Measurements from ENCODE around the gene GALNT10. TPM values are rescaled to one million over a fixed set of nuclear protein-coding genes. Genes with fewer than 3 reads are reported as not detected.
A peak's percentile ranks its signal among the peaks of the same experiment; 100 is the strongest.

The GALNT10 gene
- total RNA-seq, 1 donor from 2014 or later: 10.4 TPM

- H3K9me3 ChIP-seq (ENCODE audit: control insufficient read depth in 3 of 3, low read length in 3 of 3): no peaks in the 10 kb centered on the region
- peak within 1 kb of the TSS; percentile 88 to 93 (median 90) for H3K9ac ChIP-seq (ENCODE audit: low read depth in 1 of 3, low read length in 3 of 3)
- peaks cover 0 to 14% (median 10%) of the 10 kb centered on the region in 3 donors for H3K36me3 ChIP-seq (ENCODE audit: control insufficient read depth in 3 of 3, insufficient read depth in 3 of 3, low read length in 3 of 3)
- no peaks in the 10 kb centered on the region for H3K27me3 ChIP-seq (ENCODE audit: control insufficient read depth in 3 of 3, insufficient read depth in 3 of 3, low read length in 3 of 3)
- H3K27ac ChIP-seq (ENCODE audit: low read depth, low read length): peak within 1 kb of the TSS; percentile 60
- peaks cover 21 to 32% (median 21%) of the 10 kb centered on the region in 3 donors for H3K4me1 ChIP-seq (ENCODE audit: control insufficient read depth in 3 of 3, insufficient read depth in 3 of 3, low read length in 3 of 3)
- H3K4me3 ChIP-seq (ENCODE audit: low read length in 3 of 3): peak within 1 kb of the TSS; percentile 94 to 99 (median 94)
Measured at GRCh38 chr5:154445422-154446194, 255.1 kb downstream of the GALNT10 start, which contains the start of gene SAP30L. Gene SAP30L (plus strand): TSS chr5:154445997. CDS start chr5:154446605, 608 bp downstream.

- H3K36me3 ChIP-seq (ENCODE audit: control insufficient read depth in 3 of 3, insufficient read depth in 3 of 3, low read length in 3 of 3): peaks cover 0 to 14% (median 13%) of the 10 kb centered on the region in 3 donors
- H3K9me3 ChIP-seq (ENCODE audit: control insufficient read depth in 3 of 3, low read length in 3 of 3): no peaks in the 10 kb centered on the region
- H3K9ac ChIP-seq (ENCODE audit: low read depth in 1 of 3, low read length in 3 of 3): peak overlapping the region; percentile 65 to 84 (median 81)
- peak overlapping the region; percentile 75 to 94 (median 78) for H3K4me3 ChIP-seq (ENCODE audit: low read length in 3 of 3)
- H3K27ac ChIP-seq (ENCODE audit: low read depth, low read length): peak overlapping the region; percentile 60
- H3K4me1 ChIP-seq (ENCODE audit: control insufficient read depth in 3 of 3, insufficient read depth in 3 of 3, low read length in 3 of 3): peaks cover 21 to 32% (median 21%) of the 10 kb centered on the region in 3 donors
- H3K27me3 ChIP-seq (ENCODE audit: control insufficient read depth in 3 of 3, insufficient read depth in 3 of 3, low read length in 3 of 3): no peaks in the 10 kb centered on the region
Measured at GRCh38 chr5:154446195-154447088, 255.9 kb downstream of the GALNT10 start.

- H3K4me3 ChIP-seq (ENCODE audit: low read length in 3 of 3): peak overlapping the region; percentile 75 to 94 (median 78)
- peaks cover 3 to 16% (median 15%) of the 10 kb centered on the region in 3 donors for H3K36me3 ChIP-seq (ENCODE audit: control insufficient read depth in 3 of 3, insufficient read depth in 3 of 3, low read length in 3 of 3)
- no peaks in the 10 kb centered on the region for H3K9me3 ChIP-seq (ENCODE audit: control insufficient read depth in 3 of 3, low read length in 3 of 3)
- H3K27ac ChIP-seq (ENCODE audit: low read depth, low read length): peak overlapping the region; percentile 60
- peak overlapping the region; percentile 57 to 84 (median 81) for H3K9ac ChIP-seq (ENCODE audit: low read depth in 1 of 3, low read length in 3 of 3)
- H3K4me1 ChIP-seq (ENCODE audit: control insufficient read depth in 3 of 3, insufficient read depth in 3 of 3, low read length in 3 of 3): peaks cover 21 to 32% (median 21%) of the 10 kb centered on the region in 3 donors
- H3K27me3 ChIP-seq (ENCODE audit: control insufficient read depth in 3 of 3, insufficient read depth in 3 of 3, low read length in 3 of 3): no peaks in the 10 kb centered on the region
Measured at GRCh38 chr5:154447089-154447725, 256.7 kb downstream of the GALNT10 start.

GRCh38 chr5:154449786-154450185 is 259.3 kb downstream of the GALNT10 start:
- H3K36me3 ChIP-seq (ENCODE audit: control insufficient read depth in 3 of 3, insufficient read depth in 3 of 3, low read length in 3 of 3): peaks cover 18 to 35% (median 29%) of the 10 kb centered on the region in 3 donors

GRCh38 chr5:154451957-154452356 is 261.4 kb downstream of the GALNT10 start:
- Histone ChIP-seq H3K4me3 (ENCODE audit: low read length in 3 of 3) (no peak overlapping the region), H3K27ac (ENCODE audit: low read depth, low read length) (no peak overlapping the region), H3K4me1 (ENCODE audit: control insufficient read depth in 3 of 3, insufficient read depth in 3 of 3, low read length in 3 of 3) (peaks cover 10 to 15% (median 12%) of the 10 kb centered on the region in 3 donors), H3K9me3 (ENCODE audit: control insufficient read depth in 3 of 3, low read length in 3 of 3) (no peaks in the 10 kb centered on the region), H3K27me3 (ENCODE audit: control insufficient read depth in 3 of 3, insufficient read depth in 3 of 3, low read length in 3 of 3) (no peaks in the 10 kb centered on the region), H3K36me3 (ENCODE audit: control insufficient read depth in 3 of 3, insufficient read depth in 3 of 3, low read length in 3 of 3) (peaks cover 37 to 55% (median 47%) of the 10 kb centered on the region in 3 donors), H3K9ac (ENCODE audit: low read depth in 1 of 3, low read length in 3 of 3) (no peak overlapping the region)

More at GRCh38 chr5:154449786-154450185, 259.3 kb downstream of the GALNT10 start:
- no peak overlapping the region for H3K9ac ChIP-seq (ENCODE audit: low read depth in 1 of 3, low read length in 3 of 3)
- no peak overlapping the region for H3K27ac ChIP-seq (ENCODE audit: low read depth, low read length)
- no peak overlapping the region for H3K4me3 ChIP-seq (ENCODE audit: low read length in 3 of 3)
- no peaks in the 10 kb centered on the region for H3K9me3 ChIP-seq (ENCODE audit: control insufficient read depth in 3 of 3, low read length in 3 of 3)
- no peaks in the 10 kb centered on the region for H3K27me3 ChIP-seq (ENCODE audit: control insufficient read depth in 3 of 3, insufficient read depth in 3 of 3, low read length in 3 of 3)
- peaks cover 15 to 28% (median 17%) of the 10 kb centered on the region in 3 donors for H3K4me1 ChIP-seq (ENCODE audit: control insufficient read depth in 3 of 3, insufficient read depth in 3 of 3, low read length in 3 of 3)

- H3K27me3 ChIP-seq (ENCODE audit: control insufficient read depth in 3 of 3, insufficient read depth in 3 of 3, low read length in 3 of 3): no peaks in the 10 kb centered on the region
- H3K4me3 ChIP-seq (ENCODE audit: low read length in 3 of 3): no peak overlapping the region
- H3K27ac ChIP-seq (ENCODE audit: low read depth, low read length): no peak overlapping the region
- peaks cover 40 to 74% (median 62%) of the 10 kb centered on the region in 3 donors for H3K36me3 ChIP-seq (ENCODE audit: control insufficient read depth in 3 of 3, insufficient read depth in 3 of 3, low read length in 3 of 3)
- H3K4me1 ChIP-seq (ENCODE audit: control insufficient read depth in 3 of 3, insufficient read depth in 3 of 3, low read length in 3 of 3): no peaks in the 10 kb centered on the region
- H3K9me3 ChIP-seq (ENCODE audit: control insufficient read depth in 3 of 3, low read length in 3 of 3): no peaks in the 10 kb centered on the region
- no peak overlapping the region for H3K9ac ChIP-seq (ENCODE audit: low read depth in 1 of 3, low read length in 3 of 3)
Measured at GRCh38 chr5:154455585-154455984, 265.1 kb downstream of the GALNT10 start.

- no peak overlapping the region for H3K9ac ChIP-seq (ENCODE audit: low read depth in 1 of 3, low read length in 3 of 3)
- H3K36me3 ChIP-seq (ENCODE audit: control insufficient read depth in 3 of 3, insufficient read depth in 3 of 3, low read length in 3 of 3): peaks cover 40 to 69% (median 54%) of the 10 kb centered on the region in 3 donors
- H3K27ac ChIP-seq (ENCODE audit: low read depth, low read length): no peak overlapping the region
- H3K4me1 ChIP-seq (ENCODE audit: control insufficient read depth in 3 of 3, insufficient read depth in 3 of 3, low read length in 3 of 3): no peaks in the 10 kb centered on the region
- H3K9me3 ChIP-seq (ENCODE audit: control insufficient read depth in 3 of 3, low read length in 3 of 3): no peaks in the 10 kb centered on the region
- H3K27me3 ChIP-seq (ENCODE audit: control insufficient read depth in 3 of 3, insufficient read depth in 3 of 3, low read length in 3 of 3): no peaks in the 10 kb centered on the region
- H3K4me3 ChIP-seq (ENCODE audit: low read length in 3 of 3): no peak overlapping the region
Measured at GRCh38 chr5:154456540-154456939, 266.0 kb downstream of the GALNT10 start.

- no peaks in the 10 kb centered on the region for H3K9me3 ChIP-seq (ENCODE audit: control insufficient read depth in 3 of 3, low read length in 3 of 3)
- H3K27ac ChIP-seq (ENCODE audit: low read depth, low read length): no peak overlapping the region
- no peaks in the 10 kb centered on the region for H3K27me3 ChIP-seq (ENCODE audit: control insufficient read depth in 3 of 3, insufficient read depth in 3 of 3, low read length in 3 of 3)
- H3K36me3 ChIP-seq (ENCODE audit: control insufficient read depth in 3 of 3, insufficient read depth in 3 of 3, low read length in 3 of 3): peaks cover 26 to 46% (median 35%) of the 10 kb centered on the region in 3 donors
- H3K4me3 ChIP-seq (ENCODE audit: low read length in 3 of 3): no peak overlapping the region
- H3K4me1 ChIP-seq (ENCODE audit: control insufficient read depth in 3 of 3, insufficient read depth in 3 of 3, low read length in 3 of 3): no peaks in the 10 kb centered on the region
- no peak overlapping the region for H3K9ac ChIP-seq (ENCODE audit: low read depth in 1 of 3, low read length in 3 of 3)
Measured at GRCh38 chr5:154459015-154459414, 268.5 kb downstream of the GALNT10 start.

- Histone ChIP-seq H3K4me3 (ENCODE audit: low read length in 3 of 3) (no peak overlapping the region), H3K27ac (ENCODE audit: low read depth, low read length) (no peak overlapping the region), H3K9me3 (ENCODE audit: control insufficient read depth in 3 of 3, low read length in 3 of 3) (no peaks in the 10 kb centered on the region), H3K27me3 (ENCODE audit: control insufficient read depth in 3 of 3, insufficient read depth in 3 of 3, low read length in 3 of 3) (no peaks in the 10 kb centered on the region), H3K9ac (ENCODE audit: low read depth in 1 of 3, low read length in 3 of 3) (no peak overlapping the region), H3K36me3 (ENCODE audit: control insufficient read depth in 3 of 3, insufficient read depth in 3 of 3, low read length in 3 of 3) (peaks cover 20 to 35% (median 34%) of the 10 kb centered on the region in 3 donors), H3K4me1 (ENCODE audit: control insufficient read depth in 3 of 3, insufficient read depth in 3 of 3, low read length in 3 of 3) (no peaks in the 10 kb centered on the region)
Measured at GRCh38 chr5:154460172-154460571, 269.6 kb downstream of the GALNT10 start.
